Stimulated activated CD4-positive, alpha-beta T cell treated with anti-CD3 and anti-CD28 coated beads, Interleukin-12 subunit alpha, Interleukin-12 subunit beta, amount 100 ng/mL, for 24 hours (primary cell): ENCODE results near the gene PPIE.
A peak's percentile ranks its signal among the peaks of the same experiment; 100 is the strongest.
"Not testable (repeated sequence)": the region's sequence is repeated elsewhere in the genome, so short reads cannot be mapped to it uniquely, and the experiment has no call there.

Source experiments
- DNase-seq, 2 experiments: peaks; one replicate each; pipeline ENCODE4 v3.0.0-alpha.2; 2020; ENCODE audit warnings: low read depth in 2 of 2

PPIE gene

DNA sequence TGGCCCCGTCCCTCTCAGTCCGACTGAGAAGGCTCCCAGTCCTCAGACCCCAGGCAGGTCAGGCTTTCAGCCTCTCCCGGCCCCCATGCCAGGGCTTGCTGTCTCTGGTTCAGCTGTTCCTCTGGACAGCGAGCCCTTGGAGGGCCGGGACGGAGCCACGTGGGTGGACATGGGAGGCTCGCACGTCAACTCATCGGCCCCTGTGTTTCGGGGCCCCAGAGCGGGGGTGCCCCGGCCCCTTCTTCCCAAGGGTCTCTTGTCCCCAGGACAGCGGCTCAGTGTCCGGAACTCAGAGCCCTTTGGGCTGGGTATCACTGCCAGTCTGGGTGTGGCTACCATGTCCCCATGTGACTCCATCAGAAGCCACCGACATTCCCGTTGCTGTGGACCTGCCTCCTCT lies 39.2 kb downstream of the PPIE start:
- DNase-seq: not testable (repeated sequence)

DNA sequence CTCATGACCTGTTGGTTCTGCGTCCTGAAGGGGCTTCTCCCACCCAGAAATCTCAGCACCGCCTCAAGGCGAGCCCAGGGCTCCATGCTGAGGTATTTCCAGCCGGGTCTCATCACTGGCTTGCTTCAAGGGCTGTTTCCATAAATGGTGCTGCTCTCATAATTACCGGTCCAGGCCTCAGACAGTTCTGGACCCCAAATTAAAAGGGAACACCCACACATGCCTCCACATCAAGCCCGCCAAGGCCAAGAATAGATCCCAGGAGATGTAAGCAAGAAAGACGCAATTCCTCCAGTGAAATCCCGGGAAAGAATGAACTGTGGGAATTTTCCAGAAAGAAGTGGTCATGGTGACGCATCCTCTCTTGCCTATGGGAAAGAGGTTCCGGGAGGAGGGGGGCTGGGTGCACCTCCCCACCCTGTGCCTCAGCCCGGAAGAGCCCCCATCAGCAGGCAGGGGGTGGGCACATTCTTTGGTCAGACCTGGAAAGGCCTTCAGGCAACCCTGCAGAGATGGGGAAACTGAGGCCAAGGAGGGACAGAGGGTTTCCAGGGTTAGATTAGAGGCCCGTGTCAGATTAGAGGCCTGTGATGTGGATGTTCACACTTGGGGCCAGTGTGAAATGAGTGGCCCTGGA lies 39.9 kb downstream of the PPIE start:
- DNase-seq: not testable (repeated sequence)

DNA sequence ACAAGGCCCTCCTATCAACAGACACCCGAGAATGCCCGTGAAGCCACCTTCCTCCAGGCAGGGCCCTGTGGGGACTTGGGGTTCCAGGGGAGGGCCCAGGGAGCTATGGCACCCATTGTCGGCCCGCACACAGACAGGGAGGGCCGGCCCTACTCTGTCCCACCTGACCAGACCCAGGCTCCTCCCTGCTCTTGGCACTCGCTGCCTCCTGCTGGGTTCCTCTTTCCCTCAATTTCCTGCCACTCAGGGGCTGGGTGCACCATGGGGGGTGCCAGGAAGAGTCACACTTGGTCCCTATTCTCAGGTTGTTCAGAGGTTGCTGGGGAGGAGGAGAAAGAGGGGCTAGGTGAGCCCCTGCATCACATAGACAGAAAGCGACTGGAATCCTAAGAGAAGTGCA lies 40.5 kb downstream of the PPIE start:
- no peak for DNase-seq

DNA sequence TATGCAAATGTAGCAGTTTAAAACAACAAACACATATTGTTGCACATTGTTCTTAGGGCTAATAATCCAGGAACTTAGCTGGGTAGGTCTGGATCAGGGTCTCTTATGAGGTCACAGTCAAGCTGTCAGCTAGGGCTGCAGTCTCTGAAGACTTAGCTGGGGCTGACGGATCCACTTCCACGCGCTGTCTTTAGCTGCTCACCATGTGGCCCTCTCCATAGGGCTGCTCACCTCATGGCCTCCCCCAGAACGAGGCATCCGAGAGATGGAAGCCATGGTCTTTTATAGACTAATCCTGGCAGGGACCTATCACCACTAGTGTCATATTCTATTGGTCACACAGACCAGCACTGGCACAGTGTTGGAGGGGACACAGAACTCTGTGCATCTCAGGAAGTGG lies 41.1 kb downstream of the PPIE start:
- DNase-seq: no peak

DNA sequence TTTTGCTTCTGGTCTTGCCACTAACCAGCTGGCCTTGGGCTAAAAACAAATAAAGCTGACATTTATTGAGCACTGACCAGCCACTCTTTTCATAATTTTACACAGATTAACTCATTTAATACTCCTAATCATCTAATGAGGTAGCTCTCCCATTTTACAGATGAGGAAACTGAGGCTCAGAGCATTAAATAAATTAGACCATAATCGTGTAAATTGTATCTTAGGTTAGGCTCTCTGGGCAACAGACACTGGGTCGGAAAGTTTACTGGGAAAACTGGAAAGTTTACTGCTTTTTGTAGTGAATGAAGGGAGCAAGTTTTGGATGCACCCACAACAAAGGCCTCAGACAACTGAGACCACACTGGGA lies 42.6 kb downstream of the PPIE start:
- no peak for DNase-seq

DNA sequence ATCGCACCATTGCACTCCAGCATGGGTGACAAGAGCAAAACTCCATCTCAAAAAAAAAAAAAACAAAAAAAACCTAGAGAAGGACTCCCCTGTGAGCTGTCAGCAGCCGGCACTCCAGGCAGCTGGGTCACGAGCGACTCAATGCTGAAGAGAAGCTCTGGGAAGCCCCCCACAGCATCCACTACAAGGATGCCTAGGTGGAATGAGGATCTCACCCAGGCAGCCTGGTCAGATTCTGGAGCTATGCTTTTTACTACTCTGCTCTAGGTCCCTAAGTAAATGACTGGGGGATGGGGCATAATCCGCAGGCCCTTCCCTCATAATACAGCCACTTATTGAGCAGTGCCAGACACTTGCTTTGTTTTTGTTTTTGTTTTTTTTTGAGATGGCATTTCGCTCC lies 43.4 kb downstream of the PPIE start:
- no peak for DNase-seq

DNA sequence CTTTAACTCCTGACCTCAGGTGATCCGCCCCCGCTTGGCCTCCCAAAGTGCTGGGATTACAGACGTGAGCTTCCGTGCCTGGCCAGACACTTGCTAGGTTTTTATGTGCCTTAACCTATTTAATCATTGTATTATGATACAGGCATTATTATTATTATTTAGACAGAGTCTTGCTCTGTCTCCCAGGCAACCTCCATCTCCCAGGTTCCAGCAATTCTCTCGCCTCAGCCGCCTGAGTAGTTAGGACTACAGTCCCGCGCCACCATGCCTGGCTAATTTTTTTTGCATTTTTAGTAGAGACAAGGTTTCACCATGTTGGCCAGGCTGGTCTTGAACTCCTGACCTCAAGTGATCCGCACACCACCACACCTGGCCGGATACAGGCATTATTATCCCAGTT lies 44.0 kb downstream of the PPIE start:
- DNase-seq: not testable (repeated sequence)

DNA sequence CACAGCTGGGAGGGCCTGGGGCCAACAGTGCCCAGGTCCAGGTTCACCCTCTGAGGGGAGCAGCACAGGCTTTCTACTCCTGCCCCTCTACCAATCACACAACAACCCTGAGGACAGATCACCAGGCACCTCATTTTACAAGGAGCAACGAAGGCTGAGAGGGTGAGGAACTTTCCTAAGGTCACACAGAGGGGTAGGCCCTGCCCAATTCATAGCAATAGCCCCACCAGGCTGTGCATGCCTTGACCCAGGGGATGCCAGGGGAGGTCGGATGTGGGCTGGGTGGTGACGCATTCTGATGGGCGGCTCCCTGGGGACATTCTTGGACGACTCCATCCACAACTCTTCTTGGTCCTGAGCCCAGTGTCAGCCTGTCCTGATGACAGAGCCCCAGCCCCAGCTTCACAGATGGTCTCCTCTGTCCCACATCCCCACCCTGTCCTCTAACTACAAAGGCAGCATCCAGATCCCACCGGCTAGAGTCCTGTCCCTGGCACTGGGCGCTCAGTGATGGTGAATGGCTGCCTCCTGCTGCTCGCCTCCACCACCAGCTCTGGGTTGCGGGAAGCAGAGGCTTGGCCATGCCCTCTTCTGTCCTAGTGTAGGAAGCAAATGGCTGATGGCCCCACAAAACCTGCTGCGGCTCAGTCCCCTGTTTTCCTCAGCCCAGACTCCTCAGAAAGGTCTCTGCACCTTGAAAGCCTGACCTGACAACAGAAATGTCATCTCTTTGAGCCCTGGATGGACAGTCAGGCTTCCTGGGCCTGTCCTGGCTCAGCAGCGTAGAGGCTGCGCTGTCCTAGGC lies 47.8 kb downstream of the PPIE start:
- DNase-seq: not testable (repeated sequence)

DNA sequence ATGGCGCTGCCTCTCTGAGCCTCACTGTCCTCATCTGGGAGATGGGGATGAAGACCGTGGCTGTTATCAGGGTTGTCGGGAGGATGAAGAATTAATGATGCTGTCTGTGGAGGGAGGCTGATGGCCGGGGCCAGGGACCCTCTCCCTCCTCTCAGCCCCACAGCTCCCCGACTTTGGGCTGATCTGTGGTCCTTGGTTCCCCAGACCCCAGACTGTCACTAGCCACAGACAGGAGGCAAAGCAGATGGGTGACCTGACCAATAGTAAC lies 48.4 kb downstream of the PPIE start:
- not testable (repeated sequence) for DNase-seq

DNA sequence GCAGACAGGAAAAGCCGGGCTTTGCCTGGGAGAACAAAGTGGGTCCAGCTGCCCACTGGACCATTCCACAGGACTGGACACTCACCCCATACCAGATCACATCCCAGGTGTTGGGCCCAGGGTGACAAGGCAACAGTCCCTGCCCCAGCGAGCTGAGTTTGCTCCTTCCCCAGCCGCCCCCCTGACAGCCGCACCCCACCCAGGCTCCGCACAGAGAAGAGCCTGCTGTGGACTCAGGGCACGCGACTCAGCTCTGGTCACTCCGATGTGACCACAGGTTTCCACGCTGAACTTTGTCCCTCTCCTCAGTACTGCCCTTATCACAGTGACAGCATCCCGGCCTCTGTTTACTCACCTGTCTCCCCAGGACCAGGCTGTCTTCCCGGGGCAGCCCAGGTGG lies 48.8 kb downstream of the PPIE start:
- DNase-seq: no peak

DNA sequence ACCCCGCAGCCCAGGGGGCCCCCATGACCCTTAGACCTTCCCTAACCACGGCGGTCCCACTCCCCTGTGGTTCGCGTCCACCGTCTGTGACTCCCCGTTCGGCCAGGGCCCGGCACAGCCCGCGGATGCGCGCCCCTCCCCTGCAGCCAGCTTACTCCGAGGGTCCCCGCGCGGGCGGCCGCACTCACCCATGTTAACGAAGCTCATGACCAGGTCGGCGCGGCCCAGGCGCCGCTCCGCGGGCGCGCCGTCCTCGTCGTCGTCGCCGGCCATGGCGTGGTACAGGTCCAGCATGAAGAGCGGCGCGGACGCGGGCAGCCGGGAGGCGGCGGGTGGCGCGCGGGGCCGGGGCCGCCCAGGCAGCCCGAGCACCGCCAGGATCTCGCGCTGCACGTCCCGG lies 49.3 kb downstream of the PPIE start:
- not testable (repeated sequence) for DNase-seq

DNA sequence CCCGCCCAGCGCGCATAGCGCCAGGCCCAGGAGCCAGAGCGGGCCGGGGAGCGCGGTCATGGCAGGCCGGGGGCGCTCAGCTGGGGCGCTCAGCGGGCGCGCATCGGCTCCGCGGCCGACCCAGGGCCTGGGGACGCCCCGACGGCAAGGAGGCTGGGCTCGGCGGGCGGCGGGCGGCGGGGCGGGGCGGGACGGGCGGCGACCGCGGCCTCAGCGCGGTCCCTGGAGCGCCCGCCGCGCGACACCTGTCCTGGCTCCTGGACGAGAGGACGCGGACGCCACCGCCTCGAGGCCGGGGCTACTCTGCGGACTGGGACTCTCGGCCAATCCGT lies 49.7 kb downstream of the PPIE start:
- no peak for DNase-seq

DNA sequence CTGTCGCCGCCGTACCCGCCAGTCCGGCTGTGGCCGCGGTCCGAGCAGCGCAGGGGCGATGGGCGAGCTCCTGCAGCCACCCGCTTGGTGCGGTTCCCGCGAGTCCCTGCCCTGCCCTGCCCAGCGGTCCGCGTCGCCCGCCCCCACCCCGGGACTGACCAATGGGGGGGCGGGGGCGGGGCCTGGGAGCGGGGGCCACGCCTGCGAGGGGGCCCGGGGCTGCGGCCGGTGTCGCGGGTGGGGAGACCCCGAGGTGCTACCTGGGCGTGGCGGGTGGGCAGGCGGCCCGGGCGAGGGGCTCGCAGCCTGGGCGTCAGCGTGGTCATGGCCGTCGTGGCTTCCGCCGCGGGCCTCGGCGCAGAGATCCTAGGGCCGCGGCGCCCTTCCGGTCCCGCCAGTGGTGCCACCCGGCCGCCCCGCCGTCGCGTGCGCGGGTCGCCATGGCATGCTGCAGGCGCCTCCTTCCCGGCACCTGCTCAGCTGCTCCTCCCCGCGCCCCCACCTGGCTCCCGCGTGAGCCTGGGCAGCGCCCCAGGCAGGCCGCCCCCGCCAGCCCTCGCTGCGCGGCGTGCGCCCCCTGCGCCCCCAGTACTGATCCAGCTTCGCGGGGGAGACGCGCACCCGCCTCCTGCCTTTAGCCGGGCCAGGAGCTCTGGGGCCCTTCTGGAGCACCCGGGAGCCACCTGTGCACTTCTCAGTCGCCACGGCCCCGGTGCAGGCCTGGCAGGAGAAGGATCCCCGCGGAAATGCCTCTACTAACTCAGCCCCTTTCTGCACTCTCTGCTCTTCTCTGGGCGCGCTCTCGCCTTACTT lies 50.3 kb downstream of the PPIE start, which contains the start of gene BMP8B:
Gene BMP8B (minus strand): TSS at position 108 of the 813 bp plus-strand sequence. CDS start 380 bp downstream, outside the sequence.
- DNase-seq: peak in 1 of 2 experiments; percentile 22

DNA sequence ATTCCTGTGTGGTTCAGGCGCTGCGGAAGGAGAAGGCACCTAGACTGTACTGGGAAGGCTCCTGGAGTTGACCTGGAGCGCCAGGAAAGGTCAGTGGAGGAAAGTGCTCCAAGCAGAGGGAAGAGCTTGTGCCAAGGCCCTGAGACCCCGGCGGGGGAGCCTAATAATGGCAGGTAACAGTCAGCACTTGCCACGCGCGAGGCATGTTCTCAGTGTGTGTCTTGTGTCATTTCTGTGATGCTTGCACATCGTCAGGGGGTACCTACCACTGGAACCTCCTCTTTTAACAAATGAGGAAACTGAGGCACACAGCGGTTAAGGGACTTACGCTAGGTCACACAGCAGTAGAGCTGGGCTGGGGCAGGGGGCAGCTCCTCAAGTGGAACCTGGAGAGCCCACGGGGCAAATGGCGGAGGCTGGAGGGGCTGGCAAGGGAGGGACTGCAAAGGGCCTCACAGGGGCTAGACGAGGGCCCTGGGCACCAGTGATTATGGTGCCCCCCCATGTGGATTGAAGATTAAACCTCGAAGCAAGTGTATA lies 51.0 kb downstream of the PPIE start:
- DNase-seq: no peak

DNA sequence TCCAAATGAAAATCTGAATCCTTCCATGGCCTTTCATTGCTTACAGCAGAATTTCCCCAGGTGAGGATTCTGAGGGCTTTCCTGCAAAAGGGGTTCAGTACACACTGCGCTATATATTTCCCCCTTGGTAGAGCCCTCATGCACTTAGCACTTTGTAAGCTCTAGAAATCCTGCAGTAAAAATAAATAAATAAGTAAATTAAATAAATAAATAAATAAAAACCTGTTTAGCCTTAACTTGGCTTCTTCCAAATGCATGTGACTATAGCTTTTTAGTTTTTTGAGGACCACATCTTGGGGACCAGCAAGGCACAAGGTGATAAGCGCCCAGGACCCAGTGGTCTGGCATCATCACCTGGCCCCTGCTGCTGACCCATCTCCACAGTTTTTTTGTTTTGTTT lies 53.2 kb downstream of the PPIE start:
- DNase-seq: no peak

DNA sequence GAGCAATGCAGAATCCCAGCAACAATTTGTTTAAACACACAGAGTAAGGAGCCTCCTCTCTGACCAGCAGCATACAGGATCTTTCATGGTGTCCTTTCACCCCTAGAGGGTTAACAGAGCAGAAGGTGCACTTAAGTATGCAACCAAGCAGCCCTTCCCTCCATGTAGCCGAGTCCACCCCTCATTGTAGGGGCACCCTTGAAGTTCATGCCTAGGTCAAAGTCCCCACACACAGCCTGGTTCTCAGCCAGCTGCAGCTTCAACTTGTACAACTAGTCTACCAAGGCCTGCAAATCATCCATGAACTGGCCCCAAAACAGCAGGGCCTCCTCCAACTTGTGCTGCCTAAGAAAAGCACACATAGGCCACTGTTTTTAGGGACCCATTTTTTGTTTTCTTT lies 57.0 kb downstream of the PPIE start:
- no peak for DNase-seq

DNA sequence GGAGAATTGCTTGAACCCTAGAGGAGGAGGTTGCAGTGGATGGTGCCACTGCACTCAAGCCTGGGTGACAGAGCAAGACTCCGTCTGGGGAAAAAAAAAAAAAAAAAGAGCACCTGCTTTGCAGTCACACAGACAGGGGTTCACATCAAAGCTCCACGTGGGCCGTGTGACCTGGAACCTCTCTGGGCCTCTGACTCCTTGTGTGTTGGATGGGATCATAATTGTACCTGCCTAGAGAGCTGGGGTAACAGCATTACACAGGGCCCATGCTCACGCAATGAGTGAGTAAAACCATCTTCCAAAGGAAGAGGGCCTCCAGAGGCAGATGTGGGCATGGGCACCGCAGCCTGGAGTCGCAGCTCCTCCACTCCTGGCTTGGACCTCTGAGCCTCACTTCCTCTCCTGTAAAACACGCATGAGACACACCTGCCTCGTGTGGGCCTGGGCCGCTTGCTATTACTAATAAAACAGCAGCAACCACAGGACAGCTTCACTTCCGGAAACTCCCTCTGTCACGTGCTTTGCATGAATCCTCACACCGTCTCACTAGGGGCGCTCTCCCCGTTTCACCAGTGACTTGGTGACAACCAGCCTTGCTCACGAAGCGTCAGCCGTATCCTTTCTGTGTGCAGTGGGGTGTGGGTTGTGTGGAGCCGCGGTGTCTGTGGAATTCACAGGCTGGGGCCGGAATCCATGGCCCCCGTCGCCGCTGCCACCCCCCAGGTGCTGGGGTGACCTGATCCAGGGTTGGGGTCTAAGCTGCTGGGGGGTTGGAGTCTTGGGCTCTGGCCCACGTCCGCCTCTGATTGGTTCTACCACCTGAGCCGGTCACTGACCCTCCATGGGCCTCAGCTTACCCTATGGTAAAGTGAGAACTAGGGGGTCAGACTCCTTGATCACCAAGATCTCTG lies 60.4 kb downstream of the PPIE start:
- DNase-seq: peak; percentile 67 to 79

DNA sequence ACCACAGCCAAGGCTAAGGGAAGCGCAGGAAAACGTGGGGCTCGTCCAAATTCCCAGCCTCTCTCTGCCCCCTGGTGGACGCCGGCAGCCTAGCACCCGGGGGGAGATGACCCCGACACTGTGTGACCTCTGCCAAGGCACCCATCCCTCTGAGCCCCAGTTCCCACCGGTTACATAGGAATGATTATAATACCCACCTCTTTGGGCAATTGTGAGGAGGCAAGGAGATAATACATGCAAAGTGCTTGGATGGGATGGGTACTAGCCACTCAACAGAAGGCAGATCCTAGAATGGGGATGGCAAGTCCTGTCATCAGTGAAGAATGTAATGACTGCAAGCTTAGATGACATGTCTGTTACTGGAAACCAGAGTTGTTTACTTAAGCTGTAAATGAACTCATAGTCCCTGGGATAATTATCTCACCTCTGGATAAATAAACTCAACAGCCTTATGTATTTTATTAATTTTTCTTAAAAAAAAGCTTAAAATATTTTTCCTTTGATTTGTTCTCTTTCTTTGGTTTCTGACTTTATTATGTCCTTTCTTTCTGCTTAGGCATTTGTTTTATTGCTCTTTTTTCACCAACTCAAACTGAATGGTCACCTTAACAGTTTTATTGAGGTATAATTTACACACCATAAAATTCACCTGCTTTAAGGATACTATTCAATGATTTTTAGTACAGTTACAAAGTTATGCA lies 61.2 kb downstream of the PPIE start:
- DNase-seq: peak; percentile 53 to 68

DNA sequence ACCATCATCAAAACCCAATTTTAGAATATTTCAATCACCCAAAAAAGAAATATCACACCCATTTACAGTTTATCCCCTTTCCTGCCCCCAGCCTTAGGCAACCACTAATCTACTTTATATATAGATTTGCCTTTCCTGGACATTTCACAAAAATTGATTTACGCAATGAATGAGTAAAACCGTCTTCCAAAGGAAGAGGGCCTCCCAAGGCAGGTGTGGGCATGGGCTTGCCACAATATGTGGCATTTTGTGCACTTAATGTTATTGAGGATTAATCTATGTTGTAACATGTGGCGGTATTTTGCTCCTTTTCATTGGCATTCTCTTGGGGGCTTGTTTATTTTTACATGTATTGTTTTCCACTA lies 61.8 kb downstream of the PPIE start:
- DNase-seq: no peak

DNA sequence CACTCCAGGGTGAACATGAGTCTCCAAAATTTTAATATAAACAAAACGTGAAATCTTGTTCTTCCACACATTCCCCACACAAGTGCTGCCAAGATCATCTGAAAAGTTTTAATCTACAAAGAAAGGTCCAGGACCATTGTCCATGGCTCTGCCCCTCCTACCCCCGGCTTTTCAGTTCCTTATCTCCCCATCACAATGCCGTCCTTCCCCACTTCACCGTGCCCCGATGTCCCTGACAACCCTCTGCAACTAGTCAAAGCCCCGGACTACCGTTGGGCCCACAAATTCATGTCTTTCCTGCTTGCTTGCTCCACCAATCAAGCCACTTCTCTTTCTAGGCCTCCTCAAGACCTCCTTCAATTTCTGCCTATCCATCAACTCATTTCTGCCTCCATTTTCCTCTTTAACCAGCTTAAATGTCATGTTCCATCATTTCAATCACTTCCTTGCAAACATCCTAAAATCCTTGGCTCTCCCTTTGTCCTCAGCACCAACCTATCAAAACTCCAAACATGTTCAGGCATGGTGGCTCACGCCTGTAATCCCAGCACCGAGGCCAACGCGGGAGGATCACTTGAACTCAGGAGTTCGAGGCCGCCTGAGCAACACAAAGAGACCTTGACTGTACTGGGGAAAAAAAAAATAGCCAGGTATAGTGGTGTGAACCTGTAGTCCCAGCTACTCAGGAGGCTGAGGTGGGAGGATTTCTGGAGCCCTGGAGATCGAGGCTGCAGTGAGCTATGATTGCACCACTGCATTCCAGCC lies 64.0 kb downstream of the PPIE start:
- DNase-seq: no peak
